Caco-2 (cell line): ENCODE measurements around the gene SHC3. TPM values are rescaled to one million over a fixed set of nuclear protein-coding genes. Genes with fewer than 3 reads are reported as not detected.

Source experiments
- BruUV-seq: library from RNA; stranded (reverse); fragments of 400-500 nt; replicated peaks from 2 replicates; lab custom pipeline; 2021; lab: Mats Ljungman, UMichigan
- CTCF ChIA-PET: fragments of 300-600 bp; sonication (Branson Sonifier 250); formaldehyde crosslinking; loops from one replicate; lab custom pipeline; 2022; ENCODE audit warnings: antibody characterized with exemption; lab: Charles Lee
- POLR2A ChIA-PET: fragments of 300-600 bp; sonication (Branson Sonifier 250); formaldehyde crosslinking; loops from one replicate; lab custom pipeline; 2022; ENCODE audit warnings: antibody characterized with exemption; lab: Charles Lee
- DNase-seq, 2 experiments: peaks; one replicate each; pipeline versions ENCODE4 v3.0.0 to v3.0.0-alpha.2; 2020 to 2022
- H3K27me3 ChIP-seq: replicated peaks from 2 replicates; pipeline ENCODE4 v1.6.0; 2011; ENCODE audit warnings: low read length; ENCODE audit not compliant: control insufficient read depth, insufficient read depth
- H3K36me3 ChIP-seq: 2 replicates; pipeline ENCODE4 v1.5.1; 2011; ENCODE audit warnings: low read length; ENCODE audit not compliant: control insufficient read depth, insufficient read depth
- H3K4me1 ChIP-seq: fragments of 250-450 bp; sonication (Bioruptor Pico); 2 replicates; pipeline ENCODE4 v1.5.1; 2020; ENCODE audit warnings: mild to moderate bottlenecking
- H3K4me3 ChIP-seq: 2 replicates; pipeline ENCODE4 v1.5.1; 2011; ENCODE audit warnings: low read depth, mild to moderate bottlenecking, control low read depth, low read length
- H3K9me3 ChIP-seq: fragments of 250-450 bp; sonication (Bioruptor Pico); 2 replicates; pipeline ENCODE4 v1.5.1; 2020; ENCODE audit warnings: mild to moderate bottlenecking, moderate library complexity
- H3K27ac Mint-ChIP-seq: one replicate; pipeline ENCODE4 v1.8.0; 2022; ENCODE audit warnings: mixed read lengths; ENCODE audit not compliant: unreplicated experiment
- H3K27me3 Mint-ChIP-seq: one replicate; pipeline ENCODE4 v1.8.0; 2022; ENCODE audit warnings: mixed read lengths; ENCODE audit not compliant: insufficient read depth, unreplicated experiment
- H3K36me3 Mint-ChIP-seq: one replicate; pipeline ENCODE4 v1.8.0; 2022; ENCODE audit warnings: mild to moderate bottlenecking, mixed read lengths; ENCODE audit not compliant: insufficient read depth, unreplicated experiment
- H3K4me1 Mint-ChIP-seq: one replicate; pipeline ENCODE4 v1.8.0; 2022; ENCODE audit warnings: low read depth, mixed read lengths; ENCODE audit not compliant: unreplicated experiment
- H3K4me3 Mint-ChIP-seq: one replicate; pipeline ENCODE4 v1.8.0; 2022; ENCODE audit warnings: mild to moderate bottlenecking, moderate library complexity, mixed read lengths; ENCODE audit not compliant: unreplicated experiment
- H3K9me3 Mint-ChIP-seq: one replicate; pipeline ENCODE4 v1.8.0; 2022; ENCODE audit warnings: mixed read lengths; ENCODE audit not compliant: unreplicated experiment
- CTCF ChIP-seq, 2 experiments: fragments of 200-600 bp in 1 of 2; IDR thresholded peaks; 1 replicate in 1 of 2; 2 replicates in 1 of 2; pipeline versions ENCODE4 v1.5.1 to v1.8.0; 2011 to 2022; ENCODE audit warnings: antibody characterized with exemption in 1 of 2, control low read depth in 1 of 2, inconsistent platforms in 1 of 2, low read depth in 1 of 2, low read length in 1 of 2, mild to moderate bottlenecking in 1 of 2, moderate library complexity in 1 of 2; ENCODE audit not compliant: insufficient read depth in 1 of 2, severe bottlenecking in 1 of 2, unreplicated experiment in 1 of 2
- intact Hi-C: fragments of 100-400 bp; cut with micrococcal nuclease; formaldehyde crosslinking; loops from one replicate; pipeline ENCODE4 v1.10.0; 2022; ENCODE audit not compliant: unreplicated experiment
- total RNA-seq: library from RNA; stranded (reverse); gene quantifications from 2 replicates; pipeline ENCODE4 v1.2.3, GENCODE V29; 2022

Gene SHC3
- total RNA-seq, 1 experiment from 2014 or later, result 0.20 TPM

- intact Hi-C loops, result no loop called here
- no peaks in the 10 kb centered on the region for H3K9me3 ChIP-seq
- no peak for TF ChIP-seq CTCF (IDR thresholded peaks at IDR 0.05; ENCODE audit: insufficient read depth in 1 of 2, low read depth in 1 of 2, low read length in 1 of 2, severe bottlenecking in 1 of 2, unreplicated experiment in 1 of 2)
- Mint-ChIP-seq H3K9me3 (no peaks in the 10 kb centered on the region), H3K27ac (no peak overlapping the region), H3K4me3 (no peak overlapping the region), H3K27me3 (no peaks in the 10 kb centered on the region), H3K4me1 (no peaks in the 10 kb centered on the region), H3K36me3 (no peaks in the 10 kb centered on the region)
- ChIA-PET CTCF (no interaction called here), POLR2A (no interaction called here)
- no TSS peak for BruUV-seq
- H3K4me1 ChIP-seq, result no peaks in the 10 kb centered on the region
- H3K4me3 ChIP-seq, result no peak overlapping the region
- no peak for DNase-seq
- no peaks in the 10 kb centered on the region for H3K27me3 ChIP-seq
- no peaks in the 10 kb centered on the region for H3K36me3 ChIP-seq
Observed at GRCh38 chr9:89115426-89115825, 63.2 kb downstream of the SHC3 start.

- CTCF ChIA-PET, result no interaction called here
- no peak for DNase-seq
- TF ChIP-seq CTCF (IDR thresholded peaks at IDR 0.05; ENCODE audit: insufficient read depth in 1 of 2, low read depth in 1 of 2, low read length in 1 of 2, severe bottlenecking in 1 of 2, unreplicated experiment in 1 of 2), result no peak
- H3K27ac Mint-ChIP-seq, result no peak overlapping the region
- H3K27me3 Mint-ChIP-seq, result no peaks in the 10 kb centered on the region
- no peak overlapping the region for H3K4me3 Mint-ChIP-seq
- Histone ChIP-seq H3K4me1 (no peaks in the 10 kb centered on the region), H3K36me3 (no peaks in the 10 kb centered on the region), H3K27me3 (no peaks in the 10 kb centered on the region), H3K4me3 (no peak overlapping the region), H3K9me3 (no peaks in the 10 kb centered on the region)
- H3K9me3 Mint-ChIP-seq, result no peaks in the 10 kb centered on the region
- no peaks in the 10 kb centered on the region for H3K36me3 Mint-ChIP-seq
- intact Hi-C loops, result no loop called here
- POLR2A ChIA-PET, result no interaction called here
- BruUV-seq, result no TSS peak
- no peaks in the 10 kb centered on the region for H3K4me1 Mint-ChIP-seq
Observed at GRCh38 chr9:89114741-89115140, 63.9 kb downstream of the SHC3 start.

GRCh38 chr9:89113851-89114250, 64.8 kb downstream of the SHC3 start:
- ChIA-PET POLR2A (no interaction called here), CTCF (no interaction called here)
- Mint-ChIP-seq H3K4me3 (no peak overlapping the region), H3K9me3 (no peaks in the 10 kb centered on the region), H3K27ac (no peak overlapping the region), H3K27me3 (no peaks in the 10 kb centered on the region), H3K4me1 (no peaks in the 10 kb centered on the region), H3K36me3 (no peaks in the 10 kb centered on the region)
- Histone ChIP-seq H3K4me1 (no peaks in the 10 kb centered on the region), H3K36me3 (no peaks in the 10 kb centered on the region), H3K9me3 (no peaks in the 10 kb centered on the region), H3K27me3 (no peaks in the 10 kb centered on the region), H3K4me3 (no peak overlapping the region)
- TF ChIP-seq CTCF (IDR thresholded peaks at IDR 0.05; ENCODE audit: insufficient read depth in 1 of 2, low read depth in 1 of 2, low read length in 1 of 2, severe bottlenecking in 1 of 2, unreplicated experiment in 1 of 2), result no peak
- intact Hi-C loops, result no loop called here
- DNase-seq, result no peak
- BruUV-seq, result no TSS peak
